Measurements from ENCODE around the gene ARF6. TPM values are rescaled to one million over a fixed set of nuclear protein-coding genes. Genes with fewer than 3 reads are reported as not detected.

The ARF6 gene
- total and polyA plus RNA-seq, 9 of the 15 experiments (the other 6 are each of a cell fraction or from before 2014, with no cell fraction given): 15.3 to 35.2 (median 24.9) TPM

GRCh38 chr14:49862089-49862673, 30.7 kb upstream of the ARF6 start (continued):
- TF ChIP-seq, protein P1, sequence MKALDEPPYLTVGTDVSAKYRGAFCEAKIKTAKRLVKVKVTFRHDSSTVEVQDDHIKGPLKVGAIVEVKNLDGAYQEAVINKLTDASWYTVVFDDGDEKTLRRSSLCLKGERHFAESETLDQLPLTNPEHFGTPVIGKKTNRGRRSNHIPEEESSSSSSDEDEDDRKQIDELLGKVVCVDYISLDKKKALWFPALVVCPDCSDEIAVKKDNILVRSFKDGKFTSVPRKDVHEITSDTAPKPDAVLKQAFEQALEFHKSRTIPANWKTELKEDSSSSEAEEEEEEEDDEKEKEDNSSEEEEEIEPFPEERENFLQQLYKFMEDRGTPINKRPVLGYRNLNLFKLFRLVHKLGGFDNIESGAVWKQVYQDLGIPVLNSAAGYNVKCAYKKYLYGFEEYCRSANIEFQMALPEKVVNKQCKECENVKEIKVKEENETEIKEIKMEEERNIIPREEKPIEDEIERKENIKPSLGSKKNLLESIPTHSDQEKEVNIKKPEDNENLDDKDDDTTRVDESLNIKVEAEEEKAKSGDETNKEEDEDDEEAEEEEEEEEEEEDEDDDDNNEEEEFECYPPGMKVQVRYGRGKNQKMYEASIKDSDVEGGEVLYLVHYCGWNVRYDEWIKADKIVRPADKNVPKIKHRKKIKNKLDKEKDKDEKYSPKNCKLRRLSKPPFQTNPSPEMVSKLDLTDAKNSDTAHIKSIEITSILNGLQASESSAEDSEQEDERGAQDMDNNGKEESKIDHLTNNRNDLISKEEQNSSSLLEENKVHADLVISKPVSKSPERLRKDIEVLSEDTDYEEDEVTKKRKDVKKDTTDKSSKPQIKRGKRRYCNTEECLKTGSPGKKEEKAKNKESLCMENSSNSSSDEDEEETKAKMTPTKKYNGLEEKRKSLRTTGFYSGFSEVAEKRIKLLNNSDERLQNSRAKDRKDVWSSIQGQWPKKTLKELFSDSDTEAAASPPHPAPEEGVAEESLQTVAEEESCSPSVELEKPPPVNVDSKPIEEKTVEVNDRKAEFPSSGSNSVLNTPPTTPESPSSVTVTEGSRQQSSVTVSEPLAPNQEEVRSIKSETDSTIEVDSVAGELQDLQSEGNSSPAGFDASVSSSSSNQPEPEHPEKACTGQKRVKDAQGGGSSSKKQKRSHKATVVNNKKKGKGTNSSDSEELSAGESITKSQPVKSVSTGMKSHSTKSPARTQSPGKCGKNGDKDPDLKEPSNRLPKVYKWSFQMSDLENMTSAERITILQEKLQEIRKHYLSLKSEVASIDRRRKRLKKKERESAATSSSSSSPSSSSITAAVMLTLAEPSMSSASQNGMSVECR (CRISPR knock-in tag; IDR thresholded peaks at IDR 0.05): 0 out of 2 replicates have a peak, but pooled peaks have one; percentile 0
- TF ChIP-seq ZNF263 (CRISPR knock-in tag; IDR thresholded peaks at IDR 0.05; ENCODE audit: borderline replicate concordance) (peak; percentile 50; the same call in 1 of the 2 replicates), RBM15 (IDR thresholded peaks at IDR 0.05; ENCODE audit: insufficient read depth, low read length) (no peak), RBM39 (optimal IDR thresholded peaks at IDR 0.05; ENCODE audit: low read depth, low read length) (peak; percentile 21), SMC3 (conservative IDR thresholded peaks at IDR 0.05; ENCODE audit: insufficient read depth, low read depth, low read length) (no peak), CBX2 (IDR thresholded peaks at IDR 0.05; ENCODE audit: insufficient read depth, low read length, poor library complexity, severe bottlenecking) (no peak), ASH1L (IDR thresholded peaks at IDR 0.05; ENCODE audit: borderline replicate concordance, low read depth, partially characterized antibody) (no peak), HNRNPLL (IDR thresholded peaks at IDR 0.05; ENCODE audit: low read depth, low read length, poor library complexity, severe bottlenecking) (peak; percentile 74), FIP1L1 (IDR thresholded peaks at IDR 0.05; ENCODE audit: low read depth, low read length, poor library complexity, severe bottlenecking) (peak; percentile 52), ZBTB33 (CRISPR knock-in tag; IDR thresholded peaks at IDR 0.05) (peak; percentile 76)

Data from K562 (cell line).